Measurements from ENCODE around the gene OBP2A.

OBP2A gene

DNA sequence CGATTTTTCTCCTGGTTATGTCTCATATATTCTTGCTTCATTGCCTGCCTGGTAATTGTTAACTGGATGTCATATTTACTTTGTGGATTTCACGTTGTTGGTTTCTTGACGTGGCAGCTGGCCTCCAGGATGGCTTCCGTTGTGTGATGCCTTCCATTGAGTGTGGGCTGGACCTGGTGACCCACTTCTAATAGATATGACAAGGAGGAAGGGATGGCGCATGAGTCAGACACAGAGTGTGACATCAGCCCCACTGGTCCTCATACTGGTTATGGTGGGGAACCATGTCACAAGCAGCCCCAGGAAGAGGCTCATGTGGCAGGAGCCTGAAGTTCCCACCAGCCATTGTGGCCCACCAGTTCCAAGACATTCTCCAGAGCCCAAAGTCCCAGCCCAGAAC lies 9.3 kb downstream of the OBP2A start:
- DNase-seq, result no peak

DNA sequence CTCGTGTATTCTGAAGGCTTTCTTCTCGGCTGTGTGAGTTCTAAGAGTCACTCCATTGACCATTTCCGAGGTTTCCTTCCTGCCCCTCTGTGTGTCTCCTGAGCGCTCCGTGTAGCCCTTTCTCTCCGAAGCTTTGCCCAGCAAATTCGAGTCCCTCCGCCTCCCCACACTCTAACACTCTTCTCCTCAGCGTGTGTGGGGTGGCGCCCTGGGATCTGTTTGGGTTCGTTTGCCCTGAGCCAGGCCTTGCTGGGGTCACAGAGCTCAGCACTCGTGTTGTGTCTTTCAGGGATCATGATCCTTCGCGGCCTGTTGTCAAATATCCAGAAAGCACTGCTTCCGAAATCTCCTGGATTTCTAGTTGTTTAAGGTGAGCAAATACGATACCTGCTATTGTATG lies 10.0 kb downstream of the OBP2A start:
- DNase-seq, result no peak

DNA sequence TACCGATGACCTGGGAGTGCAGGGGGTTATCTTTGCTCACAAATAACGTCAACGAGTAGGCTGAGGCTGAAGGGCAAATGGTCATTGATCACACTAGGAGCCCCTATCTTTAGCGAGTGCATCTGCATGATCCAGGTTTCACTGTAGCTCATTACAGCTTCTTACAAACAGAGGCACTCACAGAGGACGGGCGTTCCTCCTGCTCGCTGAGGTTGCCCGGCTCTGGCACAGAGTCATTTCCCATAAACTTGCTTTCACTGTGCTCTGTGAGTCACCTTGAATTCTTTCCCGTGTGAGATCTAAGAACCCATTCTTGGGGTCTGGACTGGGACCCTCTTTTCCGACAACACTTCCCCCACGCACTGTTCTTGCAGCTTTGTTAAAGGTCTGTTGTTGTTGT lies 13.7 kb downstream of the OBP2A start:
- DNase-seq, result no peak

DNA sequence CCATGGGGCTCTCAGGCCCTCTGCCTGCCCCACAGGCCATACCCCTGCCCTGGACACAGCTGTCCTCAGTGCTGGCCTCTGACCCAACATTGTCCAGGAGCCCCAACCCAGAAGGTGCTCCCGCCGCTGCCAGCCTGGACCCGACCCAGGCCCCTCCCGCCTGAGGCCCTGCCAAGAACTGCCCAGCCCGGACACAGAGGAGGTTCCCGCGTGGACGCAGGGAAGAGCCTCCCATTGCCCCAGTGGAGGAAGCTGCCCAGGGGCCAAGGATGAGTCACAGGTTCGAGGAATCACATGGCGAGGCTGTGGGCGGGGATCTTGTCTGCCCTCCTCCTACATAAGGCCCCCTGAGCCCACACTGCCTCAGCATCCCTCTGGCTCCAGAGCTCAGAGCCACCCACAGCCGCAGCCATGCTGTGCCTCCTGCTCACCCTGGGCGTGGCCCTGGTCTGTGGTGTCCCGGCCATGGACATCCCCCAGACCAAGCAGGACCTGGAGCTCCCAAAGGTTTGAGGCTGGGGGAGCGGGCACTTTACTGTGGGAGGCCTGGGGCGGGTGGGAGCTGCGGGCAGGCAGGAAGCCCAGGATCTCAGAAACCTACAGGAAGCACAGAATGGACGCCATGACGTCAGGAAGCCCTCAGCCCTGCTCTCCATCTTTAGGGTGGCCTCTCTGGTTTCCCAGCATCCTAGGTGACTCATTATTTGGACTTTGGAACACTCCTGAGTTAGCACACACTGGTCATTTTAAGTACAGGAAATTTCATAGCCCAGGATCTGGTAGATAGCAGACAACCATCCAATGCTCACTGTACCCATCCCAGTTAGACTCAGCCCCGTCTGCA lies 15.7 kb downstream of the OBP2A start, which contains the start of gene PAEP:
Gene PAEP (plus strand): TSS at position 366 of the 844 bp plus-strand sequence.
- DNase-seq, result no peak

DNA sequence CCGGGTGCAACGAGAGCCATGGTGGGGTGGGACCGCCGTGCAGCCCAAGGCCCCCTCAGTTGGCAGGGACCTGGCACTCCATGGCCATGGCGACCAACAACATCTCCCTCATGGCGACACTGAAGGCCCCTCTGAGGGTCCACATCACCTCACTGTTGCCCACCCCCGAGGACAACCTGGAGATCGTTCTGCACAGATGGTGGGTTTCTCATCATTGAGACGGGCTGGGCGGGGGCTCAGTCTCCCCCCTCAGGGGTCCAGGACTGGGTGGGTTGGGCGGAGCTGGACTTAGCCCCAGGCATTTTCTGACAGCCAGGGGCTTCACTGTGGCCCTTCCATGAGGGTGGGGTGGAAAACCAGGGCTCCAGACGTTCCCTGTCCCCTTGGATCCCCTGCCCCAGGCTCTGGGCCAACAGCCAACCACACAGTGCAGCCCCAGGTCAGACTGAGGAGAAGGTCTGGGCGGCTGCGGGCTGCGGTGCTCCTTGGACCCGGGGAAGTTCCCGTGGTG lies 16.4 kb downstream of the OBP2A start:
- DNase-seq, result no peak

DNA sequence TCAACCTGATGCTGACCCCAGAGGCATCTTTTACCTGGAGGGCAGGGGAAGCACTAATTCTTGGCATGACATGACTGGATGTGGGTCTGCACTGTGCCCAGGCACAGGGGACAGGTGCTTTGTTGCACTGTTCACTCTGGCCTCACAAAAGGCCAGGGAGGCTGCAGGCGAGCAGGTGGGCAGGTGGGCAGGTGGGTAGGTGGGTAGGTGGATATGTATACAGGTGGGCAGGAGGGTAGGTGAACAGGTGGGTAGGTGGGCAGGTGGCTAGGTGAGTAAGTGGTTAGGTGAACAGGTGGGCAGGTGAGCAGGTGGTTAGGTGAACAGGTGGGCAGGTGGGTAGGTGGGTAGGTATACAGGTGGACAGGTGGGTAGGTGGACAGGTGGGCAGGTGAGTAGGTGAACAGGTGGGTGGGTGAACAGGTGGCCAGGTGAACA lies 17.1 kb downstream of the OBP2A start:
- DNase-seq, result no peak

DNA sequence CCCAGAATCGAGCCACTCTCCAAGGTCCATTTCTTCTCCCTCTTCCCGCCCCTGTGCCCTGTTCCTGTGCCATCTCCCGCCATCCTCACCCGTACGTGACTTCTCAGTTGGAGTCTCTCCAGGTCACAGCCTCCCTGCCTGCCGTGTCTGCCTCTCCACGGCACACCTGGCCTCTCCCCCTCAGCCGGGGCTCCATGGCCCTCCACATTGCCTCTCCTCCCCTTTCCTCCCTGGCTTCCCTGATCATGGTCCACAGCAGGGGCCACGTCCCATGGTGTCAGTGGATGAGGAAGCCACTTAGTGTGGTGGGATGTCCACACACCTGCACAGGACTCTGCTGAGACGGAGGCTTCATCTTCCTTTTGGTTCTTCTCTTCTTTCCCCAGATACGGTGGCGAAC lies 17.9 kb downstream of the OBP2A start:
- DNase-seq, result no peak

DNA sequence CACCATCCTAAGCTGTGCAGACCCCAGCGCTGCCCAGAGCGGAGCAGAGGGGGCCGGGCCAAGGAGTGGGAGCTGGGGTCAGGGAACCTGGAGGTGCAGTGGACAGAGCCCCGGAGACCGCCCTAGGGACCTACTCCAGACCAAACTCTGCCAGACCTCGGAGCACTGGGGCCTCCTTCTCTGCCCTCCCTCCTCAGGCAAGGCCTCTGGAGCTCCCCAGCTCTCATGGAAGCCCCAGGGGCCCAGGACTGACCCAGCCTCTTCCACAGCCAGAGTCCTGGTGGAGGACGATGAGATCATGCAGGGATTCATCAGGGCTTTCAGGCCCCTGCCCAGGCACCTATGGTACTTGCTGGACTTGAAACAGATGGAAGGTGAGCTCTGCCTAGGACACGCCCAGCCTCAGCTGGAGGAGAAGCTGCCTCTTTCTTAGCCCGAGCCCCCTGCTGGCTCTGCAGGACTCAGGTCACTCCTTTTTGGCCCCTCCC lies 19.3 kb downstream of the OBP2A start:
- DNase-seq, result no peak

DNA sequence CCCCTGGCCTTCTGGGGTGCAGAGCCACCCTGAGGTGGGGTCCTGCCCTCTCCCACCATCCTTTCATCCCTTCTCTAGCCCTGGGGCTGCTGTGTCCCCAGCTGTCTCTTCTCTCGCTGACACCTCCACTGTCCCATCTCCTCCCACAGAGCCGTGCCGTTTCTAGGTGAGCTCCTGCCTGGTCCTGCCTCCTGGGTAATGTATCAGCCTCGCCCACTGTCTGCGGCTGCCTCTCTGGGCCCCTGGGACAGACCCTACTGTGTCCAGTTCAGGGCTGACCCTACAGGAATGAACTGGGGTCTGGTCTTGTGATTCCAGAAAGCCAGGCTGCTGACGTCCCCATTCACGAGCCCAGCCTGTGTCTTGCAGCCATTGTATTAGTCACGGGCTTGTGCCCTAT lies 19.7 kb downstream of the OBP2A start:
- no peak for DNase-seq

DNA sequence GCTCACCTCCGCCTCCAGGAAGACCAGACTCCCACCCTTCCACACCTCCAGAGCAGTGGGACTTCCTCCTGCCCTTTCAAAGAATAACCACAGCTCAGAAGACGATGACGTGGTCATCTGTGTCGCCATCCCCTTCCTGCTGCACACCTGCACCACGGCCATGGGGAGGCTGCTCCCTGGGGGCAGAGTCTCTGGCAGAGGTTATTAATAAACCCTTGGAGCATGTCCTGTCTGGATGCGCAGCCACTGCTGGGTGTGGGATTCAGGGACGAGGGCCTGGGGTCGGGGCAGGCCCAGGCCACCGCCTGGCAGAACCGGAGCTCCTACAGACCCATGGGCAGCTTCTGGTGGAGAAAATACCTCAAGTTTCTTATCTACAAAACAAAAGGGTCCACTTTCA lies 20.6 kb downstream of the OBP2A start:
- no peak for DNase-seq

DNA sequence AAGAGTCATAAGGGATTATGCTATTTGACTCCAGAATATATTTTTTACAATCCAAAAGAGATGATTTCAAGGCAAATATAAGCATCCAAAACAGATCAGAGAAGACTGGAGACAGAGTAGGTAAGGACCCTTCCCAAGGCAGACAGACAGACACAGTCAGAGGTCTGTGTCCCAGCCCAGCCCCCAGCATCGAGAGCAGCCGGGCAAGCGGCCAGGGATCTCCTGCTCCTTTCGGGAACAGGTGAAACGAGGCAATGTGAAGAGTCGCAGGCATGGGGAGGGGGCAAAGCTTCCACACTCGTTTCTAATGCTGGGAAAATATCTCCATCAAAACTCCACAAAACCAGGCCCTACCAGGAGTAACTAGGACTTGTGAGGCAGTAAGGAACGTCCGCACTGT lies 21.4 kb downstream of the OBP2A start:
- DNase-seq, result peak; percentile 26

DNA sequence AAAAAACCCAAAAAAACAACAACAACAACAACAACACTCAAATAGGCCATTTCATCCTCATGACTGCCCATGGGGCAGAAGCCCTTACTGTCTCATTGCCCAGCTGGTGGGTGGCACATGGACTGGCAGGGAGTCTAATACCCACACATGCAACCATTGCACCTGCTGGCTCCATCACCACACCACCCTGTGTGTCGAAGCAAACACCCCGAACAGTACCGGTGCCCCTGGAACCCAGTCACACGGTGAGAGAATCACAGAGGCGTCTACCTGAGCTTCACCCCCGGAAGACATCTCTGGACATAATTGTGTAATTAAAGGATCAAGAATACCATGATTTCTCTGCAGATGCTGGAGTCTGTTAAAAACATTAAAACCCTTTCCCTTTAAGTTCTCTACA lies 22.1 kb downstream of the OBP2A start:
- no peak for DNase-seq

DNA sequence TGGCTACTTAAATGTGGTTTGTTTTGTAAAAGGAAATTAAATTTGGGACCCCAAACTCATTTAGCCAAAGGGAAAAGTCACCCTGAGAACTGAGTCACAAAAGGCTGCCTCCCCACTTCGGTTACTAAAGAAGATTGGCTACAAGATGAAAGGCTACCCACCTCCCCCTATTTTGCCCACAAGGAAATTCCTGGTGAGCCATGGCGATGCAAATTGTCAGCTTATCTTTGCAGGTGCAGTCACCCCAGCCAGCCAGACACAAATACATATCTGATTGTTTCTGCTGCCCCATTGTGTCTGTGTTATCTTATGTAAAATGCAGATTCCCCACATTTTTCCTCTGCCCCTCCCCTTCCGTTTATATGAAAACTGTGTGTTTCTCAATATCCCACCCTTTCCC lies 24.5 kb downstream of the OBP2A start:
- no peak for DNase-seq

DNA sequence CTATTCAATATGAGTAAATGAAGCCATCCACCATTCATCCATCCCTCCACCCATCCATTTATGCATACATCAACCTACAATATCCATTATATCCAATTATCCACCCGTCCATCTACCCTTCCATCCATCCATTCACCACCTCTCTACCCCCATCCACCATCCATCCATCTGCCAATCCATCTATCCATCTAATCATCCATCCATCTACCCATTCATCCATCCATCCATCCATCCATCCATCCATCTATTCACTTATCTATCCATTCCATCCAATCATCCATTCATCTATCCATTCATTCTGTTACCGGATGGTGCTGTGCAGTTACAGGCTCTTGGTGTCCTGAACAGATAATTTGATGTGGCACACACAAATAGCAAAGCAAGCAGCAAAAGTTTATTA lies 26.3 kb downstream of the OBP2A start:
- no peak for DNase-seq

DNA sequence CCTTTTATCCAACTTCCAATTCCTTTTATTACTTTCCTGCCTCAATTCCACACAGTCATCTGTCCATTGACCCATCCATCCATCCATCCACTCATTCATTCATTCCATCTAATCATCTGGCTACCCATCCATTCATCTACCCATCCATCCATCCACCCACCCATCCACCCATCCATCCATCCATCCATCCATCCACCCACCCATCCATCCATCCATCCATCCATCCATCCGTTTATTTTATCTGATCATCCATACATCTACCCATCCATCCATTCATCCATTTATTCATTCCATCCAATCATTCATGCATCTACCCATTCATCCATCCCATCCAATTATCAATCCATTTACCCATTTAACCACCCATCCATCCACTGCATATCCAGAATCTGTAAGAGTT lies 27.2 kb downstream of the OBP2A start:
- no peak for DNase-seq

DNA sequence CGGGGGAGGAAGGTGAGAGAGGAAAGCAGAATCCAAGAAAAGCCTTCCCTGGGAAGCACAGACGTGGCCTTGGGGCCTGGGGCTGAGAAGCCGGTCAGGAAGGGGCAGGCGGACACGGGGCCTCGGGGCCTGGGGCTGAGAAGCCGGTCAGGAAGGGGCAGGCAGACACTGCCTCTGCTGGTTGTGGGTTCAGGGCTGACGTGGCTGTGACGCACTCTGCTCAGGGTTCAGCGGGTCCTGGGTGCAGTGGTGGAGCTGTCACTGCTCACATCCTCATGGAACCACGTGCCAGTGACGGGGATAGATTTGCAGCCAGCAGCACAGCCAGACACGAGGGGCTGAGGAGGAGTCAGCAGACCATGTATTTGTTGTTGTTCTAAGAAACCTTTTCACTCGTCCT lies 28.4 kb downstream of the OBP2A start:
- no peak for DNase-seq

DNA sequence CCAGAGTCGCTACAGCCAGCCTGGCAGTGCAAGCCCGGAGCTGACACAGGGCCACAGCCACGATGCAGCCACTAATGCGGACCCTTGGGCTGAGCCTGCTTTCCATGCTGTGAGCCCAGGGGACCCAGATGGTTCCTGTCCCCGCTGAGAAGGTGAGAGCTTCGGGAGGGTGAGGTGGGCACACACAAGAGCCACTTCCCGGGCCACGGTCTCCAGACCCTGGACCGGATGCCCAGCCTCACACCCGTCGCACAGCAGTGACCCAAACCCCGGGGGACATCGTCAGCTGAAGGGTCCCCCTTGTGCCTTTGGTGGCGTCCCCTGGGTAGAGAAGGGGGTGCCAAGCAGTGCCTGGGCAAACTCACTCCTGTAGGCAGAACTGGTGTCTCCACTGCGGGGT lies 29.0 kb downstream of the OBP2A start:
- DNase-seq, result no peak

DNA sequence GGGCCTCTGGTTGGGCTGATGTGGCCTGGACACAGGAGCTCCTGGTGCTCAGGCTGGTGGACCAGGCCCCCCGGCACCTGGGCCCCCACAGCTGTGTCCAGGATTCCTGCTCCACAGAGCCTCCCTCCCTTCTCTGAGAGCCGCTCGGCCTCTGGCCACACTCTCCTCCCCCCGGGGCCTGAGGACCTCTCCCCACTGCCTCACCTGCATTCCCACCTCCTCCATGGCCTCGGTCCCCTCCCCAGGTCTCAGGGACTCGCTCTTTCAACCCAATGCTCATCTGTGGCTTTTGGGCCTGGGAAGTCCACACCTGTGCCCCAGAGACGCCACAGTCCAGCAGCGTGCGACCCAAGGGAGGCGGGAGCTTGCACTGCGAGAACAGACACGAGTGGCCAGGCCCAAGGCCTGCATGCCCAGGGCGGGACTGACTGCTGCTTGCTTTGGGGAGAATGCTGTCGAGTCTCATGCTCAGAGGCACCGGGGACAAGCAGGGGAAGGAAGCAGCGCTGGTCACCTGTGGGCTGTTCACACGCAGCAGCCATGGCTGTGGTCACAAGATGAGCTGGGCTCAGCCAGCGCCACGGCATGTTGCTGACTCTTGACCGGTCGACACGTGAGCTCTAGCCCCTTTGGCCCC lies 30.2 kb downstream of the OBP2A start:
- no peak for DNase-seq

DNA sequence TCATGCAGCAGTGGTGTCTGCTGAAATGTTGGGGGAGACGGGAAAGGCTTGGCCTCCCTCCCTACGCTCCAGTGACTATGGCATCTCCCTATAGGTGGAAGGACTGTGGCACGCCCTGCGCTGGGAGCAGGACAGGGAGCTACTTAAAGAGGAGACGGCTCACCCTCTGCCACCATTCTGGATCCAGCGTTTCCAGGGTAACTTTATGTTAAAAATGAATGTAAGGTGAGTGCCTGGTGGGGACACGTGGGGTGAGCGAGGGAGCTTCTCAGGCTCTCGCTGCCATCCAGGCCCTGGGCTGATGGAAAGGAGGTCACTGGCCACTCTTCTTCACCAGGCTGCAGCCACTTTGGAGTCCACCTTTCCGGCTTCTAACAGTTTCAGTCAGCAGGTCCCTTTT lies 31.3 kb downstream of the OBP2A start:
- no peak for DNase-seq

DNA sequence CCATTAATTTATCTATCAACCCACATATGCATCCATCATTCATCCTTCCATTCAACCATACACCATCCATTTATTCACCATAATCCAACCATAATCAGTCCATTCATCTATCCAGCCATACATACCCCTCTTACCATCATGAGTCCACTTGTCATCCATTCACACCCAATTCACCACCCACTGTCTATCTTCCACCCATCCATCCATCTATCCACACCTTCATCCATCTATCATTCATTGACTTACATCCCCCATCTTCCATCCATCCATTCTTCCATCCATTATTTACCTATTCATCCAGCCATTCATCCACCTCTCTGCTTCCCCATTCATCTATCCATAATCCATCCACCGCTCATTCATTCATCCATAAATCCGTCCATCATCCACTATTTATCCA lies 33.4 kb downstream of the OBP2A start:
- DNase-seq, result no peak

DNA sequence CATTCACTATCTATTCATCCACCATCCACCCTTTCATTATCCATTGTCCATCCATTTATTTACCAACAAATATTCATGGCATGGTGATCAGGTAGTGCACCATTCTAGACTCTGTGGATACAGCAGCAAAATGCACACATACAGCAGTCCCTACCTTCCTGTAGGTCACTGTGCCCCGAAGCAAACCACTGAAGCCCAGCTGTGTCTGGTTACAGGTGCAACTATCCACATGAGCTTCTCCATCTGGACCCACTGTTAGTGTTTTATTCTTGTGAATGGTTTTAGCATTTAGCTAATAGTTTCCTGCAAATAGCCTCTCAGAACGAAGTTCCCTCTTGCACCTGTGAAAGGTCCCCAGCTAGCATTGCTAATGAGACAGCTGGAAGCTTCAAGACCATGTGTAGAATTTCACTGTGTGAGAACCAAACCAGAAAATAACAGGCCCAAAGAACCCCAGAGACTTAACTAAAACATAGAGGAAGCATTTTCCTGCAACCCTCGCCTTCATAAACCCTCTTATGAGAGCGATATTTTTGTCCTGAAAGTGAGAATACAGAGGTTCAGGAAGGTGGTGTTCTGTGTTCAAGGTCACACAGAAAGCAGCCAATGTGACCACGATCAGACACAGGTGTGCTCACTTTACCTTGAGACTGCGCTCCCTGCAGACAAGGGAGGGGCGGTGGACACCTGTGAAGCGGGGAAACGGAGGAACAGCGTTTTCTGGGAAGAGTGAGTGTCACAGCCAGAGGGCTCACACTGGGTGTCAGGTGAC lies 34.1 kb downstream of the OBP2A start:
- DNase-seq, result no peak

DNA sequence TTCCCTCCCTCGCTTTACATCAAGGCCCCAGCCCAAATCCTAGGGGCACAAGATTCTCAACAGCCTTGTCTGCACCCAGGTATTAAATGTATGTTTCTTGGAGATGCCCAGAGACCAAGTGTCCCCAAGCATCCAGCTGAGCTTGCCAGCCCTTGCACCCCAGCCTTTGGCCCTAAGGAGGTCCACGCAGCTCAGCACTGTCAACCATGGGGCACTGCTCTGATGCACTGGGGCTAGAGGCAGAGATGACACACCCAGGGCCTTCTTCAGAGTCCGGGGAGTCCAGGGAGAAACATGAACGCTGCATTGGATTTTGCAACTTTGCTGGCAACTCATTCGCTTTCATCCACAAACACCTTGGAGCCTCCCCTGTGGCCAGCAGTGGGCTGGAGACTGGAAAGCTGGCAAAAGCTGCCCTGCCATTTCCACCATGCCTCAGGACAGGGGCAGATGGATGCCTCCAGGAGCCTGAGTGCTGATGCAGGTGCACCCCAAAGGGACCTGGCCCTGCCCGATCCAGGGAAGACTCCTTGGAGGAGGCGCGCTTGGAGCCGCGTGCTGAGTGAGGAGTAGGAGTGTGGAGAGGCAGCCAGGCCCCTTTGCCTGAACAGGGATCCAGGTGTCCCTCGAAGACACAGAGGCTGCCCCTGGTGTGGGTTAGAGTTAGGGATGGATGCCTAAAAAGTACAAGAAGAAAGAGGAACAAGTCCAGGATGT lies 34.9 kb downstream of the OBP2A start:
- DNase-seq, result no peak

Data from SHP77 treated with DMSO at 0.1 percent for 48 hours (cell line).